Measurements from ENCODE around the gene PAEP. TPM values are rescaled to one million over a fixed set of nuclear protein-coding genes. Genes with fewer than 3 reads are reported as not detected.

Gene PAEP
- total RNA-seq, 1 donor = not detected

- no peak for DNase-seq (ENCODE audit: low read depth)
- no peak for TF ChIP-seq CTCF (IDR thresholded peaks at IDR 0.05; ENCODE audit: insufficient read depth, low read length)
- no peak overlapping the region for H3K4me3 ChIP-seq (ENCODE audit: low read depth, low read length)
Measured at GRCh38 chr9:135601988-135602387, 40.4 kb downstream of the PAEP start.

- TF ChIP-seq CTCF (IDR thresholded peaks at IDR 0.05; ENCODE audit: insufficient read depth, low read length) = peak; percentile 82
- DNase-seq (ENCODE audit: low read depth) = peak; percentile 37
- no peak overlapping the region for H3K4me3 ChIP-seq (ENCODE audit: low read depth, low read length)
Measured at GRCh38 chr9:135602789-135603481, 41.4 kb downstream of the PAEP start.

GRCh38 chr9:135604437-135605237, 43.1 kb downstream of the PAEP start:
- DNase-seq (ENCODE audit: low read depth) = no peak
- TF ChIP-seq CTCF (IDR thresholded peaks at IDR 0.05; ENCODE audit: insufficient read depth, low read length) = no peak
- no peak overlapping the region for H3K4me3 ChIP-seq (ENCODE audit: low read depth, low read length)

- no peak for TF ChIP-seq CTCF (IDR thresholded peaks at IDR 0.05; ENCODE audit: insufficient read depth, low read length)
- DNase-seq (ENCODE audit: low read depth) = no peak
- H3K4me3 ChIP-seq (ENCODE audit: low read depth, low read length) = no peak overlapping the region
Measured at GRCh38 chr9:135605238-135605781, 43.8 kb downstream of the PAEP start.

- DNase-seq (ENCODE audit: low read depth) = no peak
- TF ChIP-seq CTCF (IDR thresholded peaks at IDR 0.05; ENCODE audit: insufficient read depth, low read length) = no peak
- no peak overlapping the region for H3K4me3 ChIP-seq (ENCODE audit: low read depth, low read length)
Measured at GRCh38 chr9:135606885-135607259, 45.3 kb downstream of the PAEP start.

- DNase-seq (ENCODE audit: low read depth) = no peak
Measured at GRCh38 chr9:135607401-135608293, 46.1 kb downstream of the PAEP start.

More at GRCh38 chr9:135607401-135608293, 46.1 kb downstream of the PAEP start:
- no peak overlapping the region for H3K4me3 ChIP-seq (ENCODE audit: low read depth, low read length)
- no peak for TF ChIP-seq CTCF (IDR thresholded peaks at IDR 0.05; ENCODE audit: insufficient read depth, low read length)
